ENCODE measurements around the gene OGFOD2. TPM values are rescaled to one million over a fixed set of nuclear protein-coding genes. Genes with fewer than 3 reads are reported as not detected.

OGFOD2 gene
- total RNA-seq, 4 donors from 2014 or later = 4.6 to 17.7 (median 5.7) TPM

DNA sequence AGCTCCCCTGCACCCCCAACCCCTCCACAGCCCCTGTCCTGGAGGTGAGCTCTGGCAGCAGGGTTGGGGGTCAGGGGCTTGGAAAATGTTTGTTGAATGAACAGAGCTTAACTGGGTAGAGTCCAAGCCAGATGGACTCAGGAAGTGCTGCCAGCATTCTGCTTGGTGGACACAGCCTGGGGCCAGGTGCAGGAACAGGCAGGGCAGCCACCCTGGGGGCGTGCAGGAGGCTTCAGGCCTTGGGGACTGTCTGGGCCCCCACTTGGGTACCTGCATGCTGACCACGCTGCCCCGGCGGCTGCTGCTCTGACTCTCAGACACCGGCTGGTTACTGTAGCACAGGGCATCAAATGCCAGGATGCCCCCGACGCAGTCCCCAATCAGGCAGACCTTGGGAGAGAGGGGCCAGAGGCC lies 21.2 kb downstream of the OGFOD2 start:
- TF ChIP-seq, protein P1, sequence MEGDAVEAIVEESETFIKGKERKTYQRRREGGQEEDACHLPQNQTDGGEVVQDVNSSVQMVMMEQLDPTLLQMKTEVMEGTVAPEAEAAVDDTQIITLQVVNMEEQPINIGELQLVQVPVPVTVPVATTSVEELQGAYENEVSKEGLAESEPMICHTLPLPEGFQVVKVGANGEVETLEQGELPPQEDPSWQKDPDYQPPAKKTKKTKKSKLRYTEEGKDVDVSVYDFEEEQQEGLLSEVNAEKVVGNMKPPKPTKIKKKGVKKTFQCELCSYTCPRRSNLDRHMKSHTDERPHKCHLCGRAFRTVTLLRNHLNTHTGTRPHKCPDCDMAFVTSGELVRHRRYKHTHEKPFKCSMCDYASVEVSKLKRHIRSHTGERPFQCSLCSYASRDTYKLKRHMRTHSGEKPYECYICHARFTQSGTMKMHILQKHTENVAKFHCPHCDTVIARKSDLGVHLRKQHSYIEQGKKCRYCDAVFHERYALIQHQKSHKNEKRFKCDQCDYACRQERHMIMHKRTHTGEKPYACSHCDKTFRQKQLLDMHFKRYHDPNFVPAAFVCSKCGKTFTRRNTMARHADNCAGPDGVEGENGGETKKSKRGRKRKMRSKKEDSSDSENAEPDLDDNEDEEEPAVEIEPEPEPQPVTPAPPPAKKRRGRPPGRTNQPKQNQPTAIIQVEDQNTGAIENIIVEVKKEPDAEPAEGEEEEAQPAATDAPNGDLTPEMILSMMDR (IDR thresholded peaks at IDR 0.05; ENCODE audit: low read depth) = no peak

DNA sequence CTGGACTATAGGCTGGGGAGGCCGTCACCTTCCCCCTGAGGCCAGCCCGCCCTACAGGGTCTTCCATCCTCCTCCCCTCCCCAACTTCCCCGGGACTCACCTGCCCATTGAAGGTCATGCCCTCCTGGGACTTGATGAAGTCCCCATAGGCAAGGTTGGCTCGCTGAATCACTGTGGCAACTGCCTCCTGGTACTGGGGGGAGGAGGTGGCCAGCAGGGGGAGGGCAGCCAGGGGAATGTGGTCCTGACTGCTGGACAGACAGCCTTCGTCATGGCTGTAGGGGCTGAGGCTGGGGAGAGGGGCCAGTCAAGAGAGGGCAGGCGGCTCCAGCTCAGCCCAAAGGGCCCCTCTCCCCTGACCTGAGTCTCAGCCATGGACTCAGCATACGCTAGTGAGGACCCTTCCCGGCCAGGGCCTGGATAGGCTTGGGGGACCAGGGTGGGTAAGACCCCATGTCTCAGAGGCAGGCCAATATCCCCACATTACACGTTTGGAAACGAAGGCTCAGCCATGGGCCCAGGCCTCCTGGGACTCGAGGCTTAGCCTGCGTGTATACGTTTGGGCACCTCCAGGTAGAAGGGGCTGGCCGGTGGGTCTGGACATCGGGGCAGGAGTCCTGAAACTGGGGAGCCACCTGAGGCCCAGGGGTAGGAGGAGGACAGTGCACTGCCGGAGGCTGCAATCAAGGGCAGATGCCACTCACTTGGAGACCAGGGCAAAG lies 21.7 kb downstream of the OGFOD2 start:
- TF ChIP-seq, protein P1 (IDR thresholded peaks at IDR 0.05; ENCODE audit: low read depth) = no peak

DNA sequence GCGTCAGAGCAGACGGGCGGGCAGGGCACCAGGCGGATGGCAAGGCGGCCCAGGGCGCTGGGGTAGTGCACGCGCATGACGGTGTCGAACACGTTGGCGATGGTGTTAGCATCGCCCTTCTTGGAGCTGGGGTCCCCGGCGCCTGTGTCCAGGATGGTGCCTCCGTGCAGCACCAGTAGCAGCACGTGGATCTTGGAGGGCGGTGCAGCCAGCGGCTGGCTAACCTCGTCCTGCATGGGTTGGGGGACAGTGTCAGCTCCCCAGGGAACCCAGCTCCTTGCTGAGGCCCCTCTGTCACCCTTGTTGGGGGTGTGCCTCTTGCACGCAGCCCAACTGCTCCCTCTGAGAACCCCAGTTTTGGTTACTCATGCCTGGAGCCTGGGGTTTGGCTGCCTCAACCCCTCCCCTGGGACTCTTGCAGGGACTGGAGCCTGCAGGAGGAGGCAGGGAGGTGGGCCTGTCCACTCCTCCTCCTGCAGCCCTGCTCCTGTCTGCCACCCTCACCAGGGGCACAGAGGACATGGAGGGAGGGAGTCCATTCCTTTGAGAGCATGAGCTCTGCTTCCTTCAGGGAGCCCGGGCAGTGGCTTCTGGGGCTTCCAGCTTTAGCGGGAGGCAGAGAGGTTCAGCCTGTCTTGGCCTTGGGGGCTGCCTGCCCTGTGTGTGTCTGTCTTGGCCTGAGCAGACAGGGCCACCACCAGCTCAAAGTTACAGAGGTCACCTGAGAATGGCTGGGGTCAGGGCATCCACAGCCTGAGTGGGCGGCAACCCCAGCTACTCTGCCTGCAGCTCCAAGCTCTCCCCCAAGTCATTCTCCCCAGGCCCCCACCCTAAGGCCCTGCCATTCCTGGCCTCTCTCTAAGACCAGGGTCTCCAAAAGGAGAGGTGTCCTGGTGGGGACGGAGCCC lies 22.6 kb downstream of the OGFOD2 start:
- TF ChIP-seq, protein P1 (IDR thresholded peaks at IDR 0.05; ENCODE audit: low read depth) = no peak

DNA sequence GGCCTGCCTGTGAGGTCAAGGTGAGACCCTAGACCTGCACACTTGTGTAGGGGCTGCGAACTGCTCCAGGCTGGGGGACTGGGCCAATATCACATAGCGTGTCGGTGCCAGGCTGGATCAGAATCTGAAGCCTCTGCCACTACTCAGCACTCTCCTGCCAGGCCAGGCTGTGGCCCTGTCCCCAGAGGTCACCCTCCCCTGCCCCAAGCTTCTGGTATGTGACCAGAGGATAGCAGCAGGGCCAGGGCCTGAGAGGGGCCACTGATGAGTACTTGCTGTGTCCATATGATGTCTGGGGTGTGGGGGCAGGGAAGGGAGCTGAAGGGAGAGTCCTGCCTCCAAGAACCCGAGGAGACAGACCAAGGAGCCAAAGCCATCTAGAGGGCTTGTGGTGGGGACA lies 23.3 kb downstream of the OGFOD2 start:
- TF ChIP-seq, protein P1 (IDR thresholded peaks at IDR 0.05; ENCODE audit: low read depth) = no peak

DNA sequence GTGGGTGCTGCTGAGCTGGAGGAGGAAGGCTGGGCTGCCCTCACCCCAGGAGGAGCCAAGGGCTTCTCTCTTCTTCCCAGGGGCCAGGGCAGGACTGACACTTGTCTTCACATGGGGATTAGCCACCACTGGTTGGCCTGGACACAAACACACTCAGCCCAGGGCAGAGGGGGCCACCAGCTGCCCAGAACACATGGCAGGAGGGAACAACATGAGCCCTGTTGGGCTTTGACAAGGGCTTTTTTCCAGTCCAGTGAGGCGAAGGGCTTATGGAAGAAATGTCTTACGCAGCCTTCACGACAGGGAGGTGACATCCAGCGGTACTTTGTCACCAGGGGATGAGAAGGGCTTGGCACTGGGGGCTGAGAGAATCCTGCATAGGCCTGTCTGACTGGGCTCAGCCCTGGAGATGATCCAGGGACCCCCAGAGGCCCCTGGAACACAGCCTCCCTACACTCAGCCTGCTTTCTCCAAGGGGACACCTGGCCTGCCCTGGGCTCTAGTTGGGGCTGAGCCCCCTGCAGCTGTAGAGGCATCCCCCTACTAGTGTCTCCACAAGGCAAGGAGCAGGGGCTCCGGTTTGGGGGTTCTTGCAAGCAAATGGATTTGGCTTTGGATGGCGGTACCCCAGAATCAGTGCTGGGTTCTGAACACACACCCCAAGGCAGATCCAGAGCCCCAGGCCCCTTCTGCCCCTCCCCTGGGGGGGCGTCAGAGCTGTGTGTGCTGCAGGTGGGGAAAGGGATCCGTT lies 24.3 kb downstream of the OGFOD2 start:
- TF ChIP-seq, protein P1 (IDR thresholded peaks at IDR 0.05; ENCODE audit: low read depth) = no peak

DNA sequence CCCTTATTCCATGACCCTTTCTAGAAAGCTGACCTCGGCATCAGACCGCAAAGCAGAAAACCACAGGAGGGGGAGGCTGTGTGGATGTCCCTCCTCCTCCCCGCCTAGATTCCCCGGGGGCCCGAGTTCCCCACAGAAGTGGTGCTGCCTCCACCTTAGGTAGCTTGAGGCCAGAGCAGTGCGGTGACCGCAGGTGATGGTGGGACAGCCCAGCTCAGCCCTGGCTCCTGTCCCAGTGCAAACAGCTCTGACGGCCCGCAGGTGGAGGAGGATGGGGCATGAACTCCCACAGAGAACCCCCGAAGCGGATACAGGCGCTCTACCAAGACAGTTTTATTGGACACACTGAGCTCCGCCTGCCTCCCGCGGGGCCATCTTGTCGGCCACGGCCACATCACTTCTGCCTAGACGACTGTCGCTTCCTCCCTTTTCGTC lies 25.0 kb downstream of the OGFOD2 start:
- TF ChIP-seq, protein P1 (IDR thresholded peaks at IDR 0.05; ENCODE audit: low read depth) = no peak

Measured in subcutaneous adipose tissue (tissue), 4 donors.